GM23338 (cell line): Measurements from ENCODE around the gene APOB.

Experiments used
- CREB1 ChIP-seq: fragments of 250-450 bp; sonication (Bioruptor Pico); IDR thresholded peaks from 2 replicates; pipeline ENCODE4 v1.5.0; 2020; ENCODE audit warnings: low read depth, mild to moderate bottlenecking, moderate library complexity
- EZH2 ChIP-seq: fragments of 200-600 bp; sonication (generic); IDR thresholded peaks from one replicate; pipeline ENCODE4 v1.8.0; 2017; ENCODE audit warnings: antibody characterized with exemption, mild to moderate bottlenecking, low read depth; ENCODE audit not compliant: unreplicated experiment
- EZH2phosphoT487 ChIP-seq: fragments of 200-600 bp; sonication (generic); IDR thresholded peaks from one replicate; pipeline ENCODE4 v1.8.1; 2018; ENCODE audit warnings: antibody characterized with exemption; ENCODE audit not compliant: unreplicated experiment
- JUNB ChIP-seq: IDR thresholded peaks from one replicate; pipeline ENCODE4 v1.6.1; 2016; ENCODE audit warnings: antibody characterized with exemption; ENCODE audit not compliant: unreplicated experiment
- POLR2AphosphoS5 ChIP-seq: IDR thresholded peaks from 2 replicates; pipeline ENCODE4 v1.6.1; 2016; ENCODE audit warnings: antibody characterized with exemption, low read depth
- REST ChIP-seq: IDR thresholded peaks from one replicate; pipeline ENCODE4 v1.6.1; 2018; ENCODE audit warnings: antibody characterized with exemption; ENCODE audit not compliant: unreplicated experiment
- STAT1 ChIP-seq: IDR thresholded peaks from one replicate; pipeline ENCODE4 v1.6.1; 2016; ENCODE audit warnings: antibody characterized with exemption; ENCODE audit not compliant: unreplicated experiment
- ZNF114 ChIP-seq: fragments of 250-450 bp; sonication (Bioruptor Pico); IDR thresholded peaks from 2 replicates; pipeline ENCODE4 v1.5.0; 2020; ENCODE audit warnings: mild to moderate bottlenecking, moderate library complexity
- ZNF331 ChIP-seq: fragments of 250-450 bp; sonication (Bioruptor Pico); IDR thresholded peaks from 2 replicates; pipeline ENCODE4 v1.5.0; 2020; ENCODE audit warnings: low read depth, mild to moderate bottlenecking, moderate library complexity
- TF ChIP-seq, protein P1 (sequence below), 2 experiments: fragments of 200-600 bp in 1 of 2; sonication (generic) in 1 of 2; conservative IDR thresholded peaks; 2 replicates each; pipeline versions ENCODE4 v1.5.1 to v1.6.1; 2016 to 2017; ENCODE audit warnings: antibody characterized with exemption in 2 of 2, low read depth in 2 of 2, mild to moderate bottlenecking in 2 of 2, moderate library complexity in 1 of 2
- TF ChIP-seq, protein P2 (sequence below): IDR thresholded peaks from 2 replicates; pipeline ENCODE4 v1.6.1; 2016; ENCODE audit warnings: antibody characterized with exemption

DNA sequence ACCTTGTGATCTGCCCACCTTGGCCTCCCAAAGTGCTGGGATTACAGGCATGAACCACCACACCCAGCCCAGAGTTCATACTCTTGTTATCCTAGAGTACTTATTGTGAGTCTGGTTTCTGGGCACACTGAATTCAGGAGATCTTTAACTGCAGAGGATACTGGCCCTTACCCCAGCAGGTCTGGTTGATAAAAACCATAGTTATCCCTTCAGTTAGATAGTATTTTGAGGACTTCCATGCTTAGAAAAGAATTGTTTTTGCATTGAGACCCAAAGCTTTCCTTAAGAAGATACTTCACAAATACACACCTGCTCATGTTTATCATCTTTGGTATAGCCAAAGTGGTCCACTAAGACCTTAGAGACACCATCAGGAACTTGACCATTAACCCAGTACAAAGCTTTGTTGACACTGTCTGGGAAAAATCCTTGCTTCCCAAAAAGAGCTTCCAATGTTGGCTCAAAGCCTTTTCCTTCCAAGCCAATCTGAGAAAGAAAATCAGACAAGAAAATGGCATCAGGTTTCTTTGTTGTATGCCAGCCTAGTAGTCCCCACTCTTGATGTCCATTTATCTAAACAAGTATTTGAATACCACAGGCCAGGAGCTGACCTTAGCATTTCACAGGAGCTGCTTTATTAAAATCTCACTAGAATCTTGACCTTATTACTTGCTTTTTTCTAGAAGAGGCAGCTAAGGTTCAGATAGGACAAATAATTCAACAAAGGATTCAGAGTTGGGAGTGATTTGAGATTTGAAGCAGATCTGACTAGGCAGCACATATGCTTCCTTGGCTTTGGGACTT lies 17.2 kb downstream of the APOB start:
- no peak for TF ChIP-seq REST
- TF ChIP-seq, protein P1, sequence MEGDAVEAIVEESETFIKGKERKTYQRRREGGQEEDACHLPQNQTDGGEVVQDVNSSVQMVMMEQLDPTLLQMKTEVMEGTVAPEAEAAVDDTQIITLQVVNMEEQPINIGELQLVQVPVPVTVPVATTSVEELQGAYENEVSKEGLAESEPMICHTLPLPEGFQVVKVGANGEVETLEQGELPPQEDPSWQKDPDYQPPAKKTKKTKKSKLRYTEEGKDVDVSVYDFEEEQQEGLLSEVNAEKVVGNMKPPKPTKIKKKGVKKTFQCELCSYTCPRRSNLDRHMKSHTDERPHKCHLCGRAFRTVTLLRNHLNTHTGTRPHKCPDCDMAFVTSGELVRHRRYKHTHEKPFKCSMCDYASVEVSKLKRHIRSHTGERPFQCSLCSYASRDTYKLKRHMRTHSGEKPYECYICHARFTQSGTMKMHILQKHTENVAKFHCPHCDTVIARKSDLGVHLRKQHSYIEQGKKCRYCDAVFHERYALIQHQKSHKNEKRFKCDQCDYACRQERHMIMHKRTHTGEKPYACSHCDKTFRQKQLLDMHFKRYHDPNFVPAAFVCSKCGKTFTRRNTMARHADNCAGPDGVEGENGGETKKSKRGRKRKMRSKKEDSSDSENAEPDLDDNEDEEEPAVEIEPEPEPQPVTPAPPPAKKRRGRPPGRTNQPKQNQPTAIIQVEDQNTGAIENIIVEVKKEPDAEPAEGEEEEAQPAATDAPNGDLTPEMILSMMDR (conservative IDR thresholded peaks at IDR 0.05; ENCODE audit: low read depth in 2 of 2): no peak
- TF ChIP-seq EZH2: no peak
- TF ChIP-seq CREB1: no peak
- no peak for TF ChIP-seq POLR2AphosphoS5
- no peak for TF ChIP-seq JUNB
- no peak for TF ChIP-seq EZH2phosphoT487
- no peak for TF ChIP-seq STAT1
- TF ChIP-seq, protein P2, sequence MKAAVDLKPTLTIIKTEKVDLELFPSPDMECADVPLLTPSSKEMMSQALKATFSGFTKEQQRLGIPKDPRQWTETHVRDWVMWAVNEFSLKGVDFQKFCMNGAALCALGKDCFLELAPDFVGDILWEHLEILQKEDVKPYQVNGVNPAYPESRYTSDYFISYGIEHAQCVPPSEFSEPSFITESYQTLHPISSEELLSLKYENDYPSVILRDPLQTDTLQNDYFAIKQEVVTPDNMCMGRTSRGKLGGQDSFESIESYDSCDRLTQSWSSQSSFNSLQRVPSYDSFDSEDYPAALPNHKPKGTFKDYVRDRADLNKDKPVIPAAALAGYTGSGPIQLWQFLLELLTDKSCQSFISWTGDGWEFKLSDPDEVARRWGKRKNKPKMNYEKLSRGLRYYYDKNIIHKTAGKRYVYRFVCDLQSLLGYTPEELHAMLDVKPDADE: no peak
- no peak for TF ChIP-seq ZNF114 (CRISPR knock-in tag)
- no peak for TF ChIP-seq ZNF331
